Stimulated activated CD4-positive, alpha-beta T cell treated with anti-CD3 and anti-CD28 coated beads, Interleukin-15, amount 100 ng/mL, for 1 hour (primary cell): ENCODE results near the gene COL23A1.
A peak's percentile ranks its signal among the peaks of the same experiment; 100 is the strongest.
"Not testable (repeated sequence)": the region's sequence is repeated elsewhere in the genome, so short reads cannot be mapped to it uniquely, and the experiment has no call there.

ENCODE experiments used
- DNase-seq, 2 donors: peaks; one replicate each; pipeline ENCODE4 v3.0.0-alpha.2; 2020; ENCODE audit warnings: low read depth in 1 of 2, low spot score in 1 of 2

COL23A1 gene

DNA sequence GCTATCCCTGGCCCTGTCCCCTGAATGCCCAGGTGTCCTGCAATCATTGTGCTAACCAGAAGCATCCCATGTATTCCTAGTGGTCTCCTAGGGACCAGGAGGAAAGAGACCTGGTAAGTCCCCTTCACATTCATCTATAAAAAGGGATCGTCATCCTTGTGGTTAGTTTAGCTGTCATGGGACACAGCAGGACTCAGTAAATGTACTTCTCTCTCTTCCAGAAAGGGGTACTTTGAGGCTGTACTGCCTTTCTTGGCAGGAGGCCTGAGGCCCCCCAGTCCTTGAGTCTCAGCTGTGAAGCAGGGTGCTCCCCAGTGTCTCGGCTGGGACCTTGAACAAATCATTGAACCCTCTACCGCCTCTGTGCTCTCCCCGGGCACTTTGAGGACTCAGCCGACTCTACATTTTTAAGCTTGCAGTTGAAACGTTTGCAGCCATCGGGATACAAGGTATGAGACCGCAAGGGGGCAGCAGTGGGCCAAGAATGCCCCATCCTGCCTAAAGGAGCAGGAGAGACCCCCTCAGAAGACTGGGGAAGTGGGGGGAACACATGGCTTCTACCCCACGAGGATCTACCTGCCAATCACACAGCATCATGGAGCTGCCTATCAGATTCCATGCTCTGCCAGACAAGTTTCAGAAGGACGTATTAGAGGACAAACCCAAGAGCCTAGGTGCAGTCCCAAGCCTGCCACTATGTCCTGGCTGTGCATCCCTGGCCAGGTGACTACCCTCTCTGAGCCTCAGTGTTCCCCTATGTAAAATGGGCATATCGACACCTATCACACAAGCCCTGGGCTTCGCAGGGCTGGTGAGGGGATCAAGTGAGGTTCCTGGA, 355.2 kb downstream of the COL23A1 start:
- peak; percentile 55 to 60 for DNase-seq

- DNase-seq = no peak
Measured at GRCh38 chr5:178234121-178234749, 356.0 kb downstream of the COL23A1 start.

- no peak for DNase-seq
Measured at GRCh38 chr5:178232920-178233429, 357.2 kb downstream of the COL23A1 start.

GRCh38 chr5:178232124-178232919, 357.9 kb downstream of the COL23A1 start, which contains the start of gene PHYKPL:
TSS of gene PHYKPL (minus strand) at chr5:178232802. CDS start at chr5:178232550, 252 bp downstream.
- DNase-seq = peak; percentile 42 to 61

DNA sequence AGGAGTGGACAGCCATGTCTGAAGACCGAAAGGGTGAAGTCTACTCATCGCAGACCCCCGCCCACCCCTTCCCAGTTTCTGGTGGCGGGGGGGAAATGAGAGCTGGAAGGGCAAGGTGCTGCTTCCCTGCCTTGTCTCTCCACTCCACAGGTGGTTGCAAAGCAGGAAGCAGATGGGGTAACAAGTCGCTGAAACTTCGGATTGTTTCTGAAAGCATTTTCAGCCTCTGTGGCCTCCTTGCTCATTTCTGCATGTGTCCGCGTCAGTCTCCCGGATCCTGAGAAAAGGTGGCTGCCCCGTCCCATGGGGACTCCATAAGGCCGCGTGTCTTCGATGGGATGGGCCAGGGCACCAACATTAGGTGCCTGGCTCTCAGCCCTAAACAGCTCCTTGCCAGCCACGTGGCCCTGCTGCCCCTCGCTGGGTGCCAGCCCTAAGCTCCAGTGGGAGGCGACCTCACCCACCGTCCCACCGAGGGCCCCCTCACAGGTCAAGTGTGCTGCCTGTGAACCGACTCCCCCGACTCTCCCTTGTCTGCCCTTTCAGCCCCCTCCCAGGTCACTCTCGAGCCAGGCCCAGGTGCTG, 358.6 kb downstream of the COL23A1 start:
- no peak for DNase-seq

GRCh38 chr5:178230879-178231538, 359.2 kb downstream of the COL23A1 start:
- no peak for DNase-seq

DNA sequence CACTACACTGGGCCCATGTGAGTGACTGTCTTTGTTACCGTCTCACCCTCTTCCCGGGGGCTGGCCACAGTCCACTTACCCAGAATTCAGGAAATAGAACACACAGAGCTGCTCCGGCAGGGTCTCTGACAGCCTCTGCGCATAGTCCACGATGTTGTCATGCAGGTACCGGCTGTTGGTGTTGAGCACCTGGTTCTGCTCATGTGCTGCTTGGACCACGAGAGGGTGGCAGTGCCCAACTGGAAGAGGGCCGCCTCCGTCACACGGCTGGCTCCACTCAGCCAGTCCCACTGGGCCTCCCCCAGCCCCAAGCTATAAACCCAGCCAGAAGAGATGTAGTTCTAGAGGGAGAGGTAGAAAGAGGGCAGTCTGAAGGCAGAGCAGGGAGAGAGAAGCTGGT, 360.3 kb downstream of the COL23A1 start:
- DNase-seq = no peak

- not testable (repeated sequence) for DNase-seq
Measured at GRCh38 chr5:178229111-178229510, 361.1 kb downstream of the COL23A1 start.

DNA sequence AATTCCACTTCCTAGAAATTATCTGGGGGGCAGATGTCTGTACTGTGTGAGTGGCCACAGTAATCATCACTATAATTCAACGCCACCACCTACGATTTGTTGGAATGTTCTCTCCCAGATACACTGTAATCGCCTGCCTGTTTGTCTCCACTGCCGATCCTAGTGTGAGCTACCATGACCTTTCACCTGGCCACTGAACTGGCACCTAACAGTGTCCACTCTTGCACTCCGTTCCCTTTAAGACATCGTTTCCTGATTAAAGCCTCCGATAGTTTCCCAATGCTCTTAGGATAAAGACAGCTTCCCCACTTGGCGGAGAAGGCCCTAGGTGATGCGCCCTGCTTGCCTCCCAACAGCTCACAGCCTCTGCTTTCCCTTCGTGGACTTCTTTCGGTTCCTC, 361.6 kb downstream of the COL23A1 start:
- no peak for DNase-seq

GRCh38 chr5:178227929-178228328, 362.3 kb downstream of the COL23A1 start:
- no peak for DNase-seq

- no peak for DNase-seq
Measured at GRCh38 chr5:178227138-178227659, 363.0 kb downstream of the COL23A1 start.

GRCh38 chr5:178225174-178225573, 365.0 kb downstream of the COL23A1 start:
- DNase-seq = no peak

- DNase-seq = no peak
Measured at GRCh38 chr5:178224403-178224802, 365.8 kb downstream of the COL23A1 start.

GRCh38 chr5:178223828-178224335, 366.3 kb downstream of the COL23A1 start:
- no peak for DNase-seq

- DNase-seq = no peak
Measured at GRCh38 chr5:178223196-178223773, 366.9 kb downstream of the COL23A1 start.

DNA sequence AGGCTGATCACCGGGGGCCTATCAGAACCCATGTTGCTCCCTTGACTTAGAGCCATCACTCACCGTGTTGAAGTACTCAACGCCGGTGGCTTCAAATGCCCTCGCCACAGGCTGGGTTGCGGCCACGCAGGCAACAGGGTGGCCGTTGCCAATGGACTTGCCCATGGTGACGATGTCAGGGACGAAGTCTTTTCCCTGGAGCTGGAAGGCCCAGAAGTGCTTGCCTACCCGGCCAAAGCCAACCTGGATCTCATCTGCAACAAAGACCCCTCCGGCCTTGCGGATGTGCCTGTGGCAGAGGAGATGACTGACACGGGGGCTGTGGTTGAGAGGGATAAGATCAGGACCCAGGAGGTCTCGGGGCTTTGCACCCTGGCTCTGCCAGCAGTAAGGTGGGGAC, 367.9 kb downstream of the COL23A1 start:
- DNase-seq = no peak

- no peak for DNase-seq
Measured at GRCh38 chr5:178221853-178222252, 368.3 kb downstream of the COL23A1 start.

GRCh38 chr5:178221282-178221681, 368.9 kb downstream of the COL23A1 start:
- no peak for DNase-seq

GRCh38 chr5:178218827-178219226, 371.4 kb downstream of the COL23A1 start:
- no peak for DNase-seq
